ENCODE measurements around the gene CXorf58. TPM values are rescaled to one million over a fixed set of nuclear protein-coding genes. Genes with fewer than 3 reads are reported as not detected.

The CXorf58 gene
- total and polyA plus RNA-seq, 2 experiments from 2014 or later: 0.56 TPM; not detected in 1

DNA sequence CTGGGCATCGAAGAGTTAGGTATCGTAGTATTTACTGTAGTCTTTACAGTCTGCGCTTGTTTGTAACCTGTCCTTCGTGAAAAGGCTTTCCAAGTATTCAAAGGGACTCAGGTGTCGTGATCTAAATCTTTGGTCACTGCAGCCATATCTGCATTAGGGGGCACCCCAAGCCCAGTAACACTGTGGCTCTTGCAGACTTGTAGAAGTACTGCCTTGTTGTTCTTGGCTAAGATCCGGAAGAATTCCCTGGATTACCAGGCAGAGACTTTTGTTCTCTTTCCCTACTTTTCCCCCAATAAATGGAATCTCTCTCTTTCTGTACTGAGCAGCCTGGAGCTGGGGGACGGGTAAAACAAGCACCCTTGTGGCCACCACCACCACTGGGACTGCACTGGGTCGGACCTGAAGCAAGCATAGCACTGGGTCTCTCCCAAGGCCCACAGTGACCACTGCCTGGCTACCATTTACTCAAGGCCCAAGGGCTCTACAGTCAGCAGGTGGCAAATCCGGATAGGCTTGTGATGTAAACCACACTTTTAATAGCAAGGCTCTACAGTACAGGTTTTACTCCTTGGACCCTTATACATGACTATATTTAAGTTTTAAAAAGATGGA is 12.0 kb downstream of the CXorf58 start:
- Histone ChIP-seq H3K36me3 (ENCODE audit: insufficient read depth) (no peaks in the 10 kb centered on the region), H3K27ac (ENCODE audit: low read depth) (no peak overlapping the region), H3K9me2 (ENCODE audit: insufficient read depth) (no peaks in the 10 kb centered on the region), H3K27me3 (ENCODE audit: insufficient read depth) (no peaks in the 10 kb centered on the region), H3F3A (replicated peaks; ENCODE audit: low read depth) (no peaks in the 10 kb centered on the region), H3K4me1 (ENCODE audit: insufficient read depth) (no peaks in the 10 kb centered on the region), H3K79me2 (replicated peaks; ENCODE audit: insufficient read depth) (no peaks in the 10 kb centered on the region), H3K4me3 (no peak overlapping the region), H4K20me1 (replicated peaks; ENCODE audit: insufficient read depth) (no peaks in the 10 kb centered on the region), H2AFZ (no peak overlapping the region), H3K4me2 (no peak overlapping the region)
- Mint-ChIP-seq H3K27ac (peak overlapping the region; percentile 89; the same call in 1 of the 2 replicates), H3K27me3 (ENCODE audit: insufficient read depth, low read depth, poor library complexity) (no peaks in the 10 kb centered on the region), H3K4me3 (no peak overlapping the region), H3K4me1 (peaks cover 6% of the 10 kb centered on the region; the same call in 1 of the 3 replicates), H3K36me3 (ENCODE audit: low read depth) (no peaks in the 10 kb centered on the region), H3K9me3 (no peaks in the 10 kb centered on the region)
- peak; percentile 39 for DNase-seq (ENCODE audit: low spot score)
- no peak for TF ChIP-seq NANOG (IDR thresholded peaks at IDR 0.05; ENCODE audit: borderline replicate concordance)
- TF ChIP-seq EZH2 (IDR thresholded peaks at IDR 0.05; ENCODE audit: low read depth, unreplicated experiment): no peak
- TF ChIP-seq, protein P1, sequence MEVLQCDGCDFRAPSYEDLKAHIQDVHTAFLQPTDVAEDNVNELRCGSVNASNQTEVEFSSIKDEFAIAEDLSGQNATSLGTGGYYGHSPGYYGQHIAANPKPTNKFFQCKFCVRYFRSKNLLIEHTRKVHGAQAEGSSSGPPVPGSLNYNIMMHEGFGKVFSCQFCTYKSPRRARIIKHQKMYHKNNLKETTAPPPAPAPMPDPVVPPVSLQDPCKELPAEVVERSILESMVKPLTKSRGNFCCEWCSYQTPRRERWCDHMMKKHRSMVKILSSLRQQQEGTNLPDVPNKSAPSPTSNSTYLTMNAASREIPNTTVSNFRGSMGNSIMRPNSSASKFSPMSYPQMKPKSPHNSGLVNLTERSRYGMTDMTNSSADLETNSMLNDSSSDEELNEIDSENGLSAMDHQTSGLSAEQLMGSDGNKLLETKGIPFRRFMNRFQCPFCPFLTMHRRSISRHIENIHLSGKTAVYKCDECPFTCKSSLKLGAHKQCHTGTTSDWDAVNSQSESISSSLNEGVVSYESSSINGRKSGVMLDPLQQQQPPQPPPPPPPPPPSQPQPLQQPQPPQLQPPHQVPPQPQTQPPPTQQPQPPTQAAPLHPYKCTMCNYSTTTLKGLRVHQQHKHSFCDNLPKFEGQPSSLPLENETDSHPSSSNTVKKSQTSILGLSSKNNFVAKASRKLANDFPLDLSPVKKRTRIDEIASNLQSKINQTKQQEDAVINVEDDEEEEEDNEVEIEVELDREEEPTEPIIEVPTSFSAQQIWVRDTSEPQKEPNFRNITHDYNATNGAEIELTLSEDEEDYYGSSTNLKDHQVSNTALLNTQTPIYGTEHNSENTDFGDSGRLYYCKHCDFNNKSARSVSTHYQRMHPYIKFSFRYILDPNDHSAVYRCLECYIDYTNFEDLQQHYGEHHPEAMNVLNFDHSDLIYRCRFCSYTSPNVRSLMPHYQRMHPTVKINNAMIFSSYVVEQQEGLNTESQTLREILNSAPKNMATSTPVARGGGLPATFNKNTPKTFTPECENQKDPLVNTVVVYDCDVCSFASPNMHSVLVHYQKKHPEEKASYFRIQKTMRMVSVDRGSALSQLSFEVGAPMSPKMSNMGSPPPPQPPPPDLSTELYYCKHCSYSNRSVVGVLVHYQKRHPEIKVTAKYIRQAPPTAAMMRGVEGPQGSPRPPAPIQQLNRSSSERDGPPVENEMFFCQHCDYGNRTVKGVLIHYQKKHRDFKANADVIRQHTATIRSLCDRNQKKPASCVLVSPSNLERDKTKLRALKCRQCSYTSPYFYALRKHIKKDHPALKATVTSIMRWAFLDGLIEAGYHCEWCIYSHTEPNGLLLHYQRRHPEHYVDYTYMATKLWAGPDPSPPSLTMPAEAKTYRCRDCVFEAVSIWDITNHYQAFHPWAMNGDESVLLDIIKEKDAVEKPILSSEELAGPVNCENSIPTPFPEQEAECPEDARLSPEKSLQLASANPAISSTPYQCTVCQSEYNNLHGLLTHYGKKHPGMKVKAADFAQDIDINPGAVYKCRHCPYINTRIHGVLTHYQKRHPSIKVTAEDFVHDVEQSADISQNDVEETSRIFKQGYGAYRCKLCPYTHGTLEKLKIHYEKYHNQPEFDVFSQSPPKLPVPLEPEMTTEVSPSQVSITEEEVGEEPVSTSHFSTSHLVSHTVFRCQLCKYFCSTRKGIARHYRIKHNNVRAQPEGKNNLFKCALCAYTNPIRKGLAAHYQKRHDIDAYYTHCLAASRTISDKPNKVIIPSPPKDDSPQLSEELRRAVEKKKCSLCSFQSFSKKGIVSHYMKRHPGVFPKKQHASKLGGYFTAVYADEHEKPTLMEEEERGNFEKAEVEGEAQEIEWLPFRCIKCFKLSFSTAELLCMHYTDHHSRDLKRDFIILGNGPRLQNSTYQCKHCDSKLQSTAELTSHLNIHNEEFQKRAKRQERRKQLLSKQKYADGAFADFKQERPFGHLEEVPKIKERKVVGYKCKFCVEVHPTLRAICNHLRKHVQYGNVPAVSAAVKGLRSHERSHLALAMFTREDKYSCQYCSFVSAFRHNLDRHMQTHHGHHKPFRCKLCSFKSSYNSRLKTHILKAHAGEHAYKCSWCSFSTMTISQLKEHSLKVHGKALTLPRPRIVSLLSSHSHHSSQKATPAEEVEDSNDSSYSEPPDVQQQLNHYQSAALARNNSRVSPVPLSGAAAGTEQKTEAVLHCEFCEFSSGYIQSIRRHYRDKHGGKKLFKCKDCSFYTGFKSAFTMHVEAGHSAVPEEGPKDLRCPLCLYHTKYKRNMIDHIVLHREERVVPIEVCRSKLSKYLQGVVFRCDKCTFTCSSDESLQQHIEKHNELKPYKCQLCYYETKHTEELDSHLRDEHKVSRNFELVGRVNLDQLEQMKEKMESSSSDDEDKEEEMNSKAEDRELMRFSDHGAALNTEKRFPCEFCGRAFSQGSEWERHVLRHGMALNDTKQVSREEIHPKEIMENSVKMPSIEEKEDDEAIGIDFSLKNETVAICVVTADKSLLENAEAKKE (CRISPR knock-in tag; IDR thresholded peaks at IDR 0.05): no peak
- no peak for TF ChIP-seq JUNB (IDR thresholded peaks at IDR 0.05; ENCODE audit: unreplicated experiment)
- TF ChIP-seq, protein P2, sequence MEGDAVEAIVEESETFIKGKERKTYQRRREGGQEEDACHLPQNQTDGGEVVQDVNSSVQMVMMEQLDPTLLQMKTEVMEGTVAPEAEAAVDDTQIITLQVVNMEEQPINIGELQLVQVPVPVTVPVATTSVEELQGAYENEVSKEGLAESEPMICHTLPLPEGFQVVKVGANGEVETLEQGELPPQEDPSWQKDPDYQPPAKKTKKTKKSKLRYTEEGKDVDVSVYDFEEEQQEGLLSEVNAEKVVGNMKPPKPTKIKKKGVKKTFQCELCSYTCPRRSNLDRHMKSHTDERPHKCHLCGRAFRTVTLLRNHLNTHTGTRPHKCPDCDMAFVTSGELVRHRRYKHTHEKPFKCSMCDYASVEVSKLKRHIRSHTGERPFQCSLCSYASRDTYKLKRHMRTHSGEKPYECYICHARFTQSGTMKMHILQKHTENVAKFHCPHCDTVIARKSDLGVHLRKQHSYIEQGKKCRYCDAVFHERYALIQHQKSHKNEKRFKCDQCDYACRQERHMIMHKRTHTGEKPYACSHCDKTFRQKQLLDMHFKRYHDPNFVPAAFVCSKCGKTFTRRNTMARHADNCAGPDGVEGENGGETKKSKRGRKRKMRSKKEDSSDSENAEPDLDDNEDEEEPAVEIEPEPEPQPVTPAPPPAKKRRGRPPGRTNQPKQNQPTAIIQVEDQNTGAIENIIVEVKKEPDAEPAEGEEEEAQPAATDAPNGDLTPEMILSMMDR (conservative IDR thresholded peaks at IDR 0.05; ENCODE audit: low read depth in 2 of 2): peak; percentile 49 to 80
- no peak for TF ChIP-seq ZNF114 (CRISPR knock-in tag; IDR thresholded peaks at IDR 0.05)
- TF ChIP-seq, protein P3, sequence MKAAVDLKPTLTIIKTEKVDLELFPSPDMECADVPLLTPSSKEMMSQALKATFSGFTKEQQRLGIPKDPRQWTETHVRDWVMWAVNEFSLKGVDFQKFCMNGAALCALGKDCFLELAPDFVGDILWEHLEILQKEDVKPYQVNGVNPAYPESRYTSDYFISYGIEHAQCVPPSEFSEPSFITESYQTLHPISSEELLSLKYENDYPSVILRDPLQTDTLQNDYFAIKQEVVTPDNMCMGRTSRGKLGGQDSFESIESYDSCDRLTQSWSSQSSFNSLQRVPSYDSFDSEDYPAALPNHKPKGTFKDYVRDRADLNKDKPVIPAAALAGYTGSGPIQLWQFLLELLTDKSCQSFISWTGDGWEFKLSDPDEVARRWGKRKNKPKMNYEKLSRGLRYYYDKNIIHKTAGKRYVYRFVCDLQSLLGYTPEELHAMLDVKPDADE (IDR thresholded peaks at IDR 0.05): no peak
- TF ChIP-seq ZNF331 (CRISPR knock-in tag; IDR thresholded peaks at IDR 0.05; ENCODE audit: low read depth): no peak
- ATAC-seq: peak; percentile 83
